GM23338 (cell line): Measurements from ENCODE around the gene TSPAN5. TPM values are rescaled to one million over a fixed set of nuclear protein-coding genes. Genes with fewer than 3 reads are reported as not detected.
A peak's percentile ranks its signal among the peaks of the same experiment; 100 is the strongest.

ENCODE experiments used
- ATAC-seq: fragments of 200-7000 bp; cut with Tn5 transposase; 3 replicates; pipeline ENCODE4 v1.9.1; 2020
- DNase-seq: peaks from one replicate; pipeline ENCODE4 v3.0.0-alpha.2; 2015; ENCODE audit warnings: low spot score
- H2AFZ ChIP-seq: fragments of 200-600 bp; sonication (generic); 2 replicates; pipeline ENCODE4 v1.8.0; 2016; ENCODE audit warnings: antibody characterized with exemption, mild to moderate bottlenecking, moderate library complexity
- H3F3A ChIP-seq: fragments of 200-600 bp; sonication (generic); replicated peaks from 2 replicates; pipeline ENCODE4 v1.8.0; 2017; ENCODE audit warnings: antibody characterized with exemption, mixed run types, low read depth
- H3K27ac ChIP-seq: fragments of 200-600 bp; sonication (generic); 2 replicates; pipeline ENCODE4 v1.6.1; 2016; ENCODE audit warnings: low read depth
- H3K27me3 ChIP-seq: fragments of 200-600 bp; sonication (generic); 2 replicates; pipeline ENCODE4 v1.8.0; 2016; ENCODE audit warnings: mild to moderate bottlenecking, mixed run types, moderate library complexity; ENCODE audit not compliant: insufficient read depth
- H3K36me3 ChIP-seq: fragments of 200-600 bp; sonication (generic); 2 replicates; pipeline ENCODE4 v1.8.0; 2016; ENCODE audit warnings: mild to moderate bottlenecking; ENCODE audit not compliant: insufficient read depth
- H3K4me1 ChIP-seq: fragments of 200-600 bp; sonication (generic); 2 replicates; pipeline ENCODE4 v1.8.0; 2016; ENCODE audit warnings: mild to moderate bottlenecking, moderate library complexity; ENCODE audit not compliant: insufficient read depth
- H3K4me2 ChIP-seq: fragments of 200-600 bp; sonication (generic); 2 replicates; pipeline ENCODE4 v1.7.1; 2017; ENCODE audit warnings: mixed run types
- H3K4me3 ChIP-seq: fragments of 200-600 bp; sonication (generic); 2 replicates; pipeline ENCODE4 v1.6.1; 2016; ENCODE audit warnings: mixed run types
- H3K79me2 ChIP-seq: fragments of 200-600 bp; sonication (generic); replicated peaks from 2 replicates; pipeline ENCODE4 v1.8.0; 2017; ENCODE audit warnings: mild to moderate bottlenecking; ENCODE audit not compliant: insufficient read depth
- H3K9me2 ChIP-seq: fragments of 200-600 bp; sonication (generic); 2 replicates; pipeline ENCODE4 v1.8.0; 2017; ENCODE audit not compliant: insufficient read depth
- H4K20me1 ChIP-seq: fragments of 200-600 bp; sonication (generic); replicated peaks from 2 replicates; pipeline ENCODE4 v1.8.0; 2017; ENCODE audit warnings: mild to moderate bottlenecking; ENCODE audit not compliant: insufficient read depth
- H3K27ac Mint-ChIP-seq: 2 replicates; pipeline ENCODE4 v1.8.0; 2020; ENCODE audit warnings: inconsistent platforms, mild to moderate bottlenecking, moderate library complexity, mixed read lengths
- H3K27me3 Mint-ChIP-seq: 3 replicates; pipeline ENCODE4 v1.8.0; 2022; ENCODE audit warnings: low read depth, mild to moderate bottlenecking, moderate library complexity, mixed read lengths, inconsistent platforms; ENCODE audit not compliant: insufficient read depth, poor library complexity
- H3K36me3 Mint-ChIP-seq: 3 replicates; pipeline ENCODE4 v1.8.0; 2021; ENCODE audit warnings: low read depth, mild to moderate bottlenecking, inconsistent platforms, moderate library complexity, mixed read lengths
- H3K4me1 Mint-ChIP-seq: 3 replicates; pipeline ENCODE4 v1.8.0; 2020; ENCODE audit warnings: mild to moderate bottlenecking, inconsistent platforms, mixed read lengths
- H3K4me3 Mint-ChIP-seq: 3 replicates; pipeline ENCODE4 v1.8.0; 2021; ENCODE audit warnings: moderate library complexity, mild to moderate bottlenecking, inconsistent platforms, mixed read lengths
- H3K9me3 Mint-ChIP-seq: 3 replicates; pipeline ENCODE4 v1.8.0; 2020; ENCODE audit warnings: moderate library complexity, mild to moderate bottlenecking, inconsistent platforms, mixed read lengths
- CREB1 ChIP-seq: fragments of 250-450 bp; sonication (Bioruptor Pico); IDR thresholded peaks from 2 replicates; pipeline ENCODE4 v1.5.0; 2020; ENCODE audit warnings: low read depth, mild to moderate bottlenecking, moderate library complexity
- CTCF ChIP-seq, 2 experiments: fragments of 200-600 bp in 1 of 2; sonication (generic) in 1 of 2; conservative IDR thresholded peaks; 2 replicates each; pipeline versions ENCODE4 v1.5.1 to v1.6.1; 2016 to 2017; ENCODE audit warnings: antibody characterized with exemption in 2 of 2, low read depth in 2 of 2, mild to moderate bottlenecking in 2 of 2, moderate library complexity in 1 of 2
- ETS1 ChIP-seq: IDR thresholded peaks from 2 replicates; pipeline ENCODE4 v1.6.1; 2016; ENCODE audit warnings: antibody characterized with exemption
- EZH2 ChIP-seq: fragments of 200-600 bp; sonication (generic); IDR thresholded peaks from one replicate; pipeline ENCODE4 v1.8.0; 2017; ENCODE audit warnings: antibody characterized with exemption, mild to moderate bottlenecking, low read depth; ENCODE audit not compliant: unreplicated experiment
- EZH2phosphoT487 ChIP-seq: fragments of 200-600 bp; sonication (generic); IDR thresholded peaks from one replicate; pipeline ENCODE4 v1.8.1; 2018; ENCODE audit warnings: antibody characterized with exemption; ENCODE audit not compliant: unreplicated experiment
- JUNB ChIP-seq: IDR thresholded peaks from one replicate; pipeline ENCODE4 v1.6.1; 2016; ENCODE audit warnings: antibody characterized with exemption; ENCODE audit not compliant: unreplicated experiment
- NANOG ChIP-seq: IDR thresholded peaks from 2 replicates; pipeline ENCODE4 v1.6.1; 2016; ENCODE audit warnings: antibody characterized with exemption, borderline replicate concordance
- POLR2AphosphoS5 ChIP-seq: IDR thresholded peaks from 2 replicates; pipeline ENCODE4 v1.6.1; 2016; ENCODE audit warnings: antibody characterized with exemption, low read depth
- REST ChIP-seq: IDR thresholded peaks from one replicate; pipeline ENCODE4 v1.6.1; 2018; ENCODE audit warnings: antibody characterized with exemption; ENCODE audit not compliant: unreplicated experiment
- STAT1 ChIP-seq: IDR thresholded peaks from one replicate; pipeline ENCODE4 v1.6.1; 2016; ENCODE audit warnings: antibody characterized with exemption; ENCODE audit not compliant: unreplicated experiment
- ZNF114 ChIP-seq: fragments of 250-450 bp; sonication (Bioruptor Pico); IDR thresholded peaks from 2 replicates; pipeline ENCODE4 v1.5.0; 2020; ENCODE audit warnings: mild to moderate bottlenecking, moderate library complexity
- ZNF331 ChIP-seq: fragments of 250-450 bp; sonication (Bioruptor Pico); IDR thresholded peaks from 2 replicates; pipeline ENCODE4 v1.5.0; 2020; ENCODE audit warnings: low read depth, mild to moderate bottlenecking, moderate library complexity
- ZNF462 ChIP-seq: fragments of 250-450 bp; sonication (Bioruptor Pico); IDR thresholded peaks from 2 replicates; pipeline ENCODE4 v1.5.0; 2020; ENCODE audit warnings: mild to moderate bottlenecking, moderate library complexity
- polyA plus RNA-seq: library from polyadenylated mRNA; unstranded; fragments of >200 nt; fragmentation: Nextera tagmentation; extraction: Ambion mirVana; gene quantifications from 2 replicates; pipeline ENCODE4 v1.2.1, GENCODE V29; 2016
- total RNA-seq: library from RNA; depleted of rRNA; stranded (reverse); fragments of >200 nt; shearing (Covaris generic); gene quantifications from 2 replicates; pipeline ENCODE4 v1.2.3, GENCODE V29; 2014

Gene TSPAN5
- total and polyA plus RNA-seq, 2 experiments from 2014 or later, result 18.6 to 21.5 TPM

- no peak for ATAC-seq
- no peaks in the 10 kb centered on the region for H3F3A ChIP-seq
- H3K9me2 ChIP-seq, result no peaks in the 10 kb centered on the region
- Mint-ChIP-seq H3K4me3 (no peak overlapping the region), H3K36me3 (no peaks in the 10 kb centered on the region), H3K4me1 (peaks cover 10% of the 10 kb centered on the region), H3K27me3 (peaks cover 2% of the 10 kb centered on the region), H3K9me3 (no peaks in the 10 kb centered on the region), H3K27ac (no peak overlapping the region)
- 0 out of 2 replicates have a peak overlapping the region, but pooled peaks have one; percentile 30 for H2AFZ ChIP-seq
- TF ChIP-seq NANOG, result no peak
- no peak for TF ChIP-seq STAT1
- TF ChIP-seq ZNF114, result no peak
- TF ChIP-seq REST, result no peak
- TF ChIP-seq POLR2AphosphoS5, result no peak
- no peak for TF ChIP-seq ETS1
- no peak for TF ChIP-seq EZH2
- TF ChIP-seq CREB1, result no peak
- TF ChIP-seq ZNF331, result no peak
- no peak for TF ChIP-seq CTCF (conservative IDR thresholded peaks at IDR 0.05; ENCODE audit: low read depth in 2 of 2)
- no peak for TF ChIP-seq JUNB
- TF ChIP-seq EZH2phosphoT487, result no peak
- TF ChIP-seq ZNF462, result no peak
- DNase-seq, result no peak
- no peaks in the 10 kb centered on the region for H3K79me2 ChIP-seq
- no peaks in the 10 kb centered on the region for H3K27me3 ChIP-seq
- no peaks in the 10 kb centered on the region for H4K20me1 ChIP-seq
- peaks cover 3% of the 10 kb centered on the region for H3K4me1 ChIP-seq
- no peak overlapping the region for H3K4me3 ChIP-seq
- H3K27ac ChIP-seq, result no peak overlapping the region
- no peaks in the 10 kb centered on the region for H3K36me3 ChIP-seq
- no peak overlapping the region for H3K4me2 ChIP-seq
These were observed 22.4 kb upstream of the TSPAN5 start for GRCh38 chr4:98680806-98681205.
